Endothelial cell of umbilical vein (primary cell): Measurements from ENCODE around the gene WNK4. TPM values are rescaled to one million over a fixed set of nuclear protein-coding genes. Genes with fewer than 3 reads are reported as not detected.

Experiments used
- BruUV-seq: library from RNA; stranded (reverse); fragments of 400-500 nt; replicated peaks from 2 replicates; lab custom pipeline; 2021; lab: Mats Ljungman, UMichigan
- CTCF ChIA-PET: fragments of 300-600, 350-600 bp; sonication (Branson Sonifier 250); formaldehyde crosslinking; loops from one replicate; lab custom pipeline; 2021; ENCODE audit warnings: antibody characterized with exemption, inconsistent platforms; lab: Charles Lee
- POLR2A ChIA-PET: fragments of 300-600, 350-600 bp; sonication (Branson Sonifier 250); formaldehyde crosslinking; loops from one replicate; lab custom pipeline; 2021; ENCODE audit warnings: antibody characterized with exemption, inconsistent platforms; lab: Charles Lee
- DNase-seq: peaks from one replicate; pipeline ENCODE4 v3.0.0-alpha.2; 2011; ENCODE audit warnings: low read depth, low spot score
- FAIRE-seq: peaks from 2 replicates; lab custom pipeline; 2011; peaks lifted over from hg19 to GRCh38; lab: Jason Lieb, UNC
- H2AFZ ChIP-seq: 2 replicates; pipeline ENCODE4 v1.6.0; 2012; ENCODE audit warnings: low read depth, low read length, control low read depth, inconsistent platforms
- H3K27ac ChIP-seq: 2 replicates; pipeline ENCODE4 v1.5.1; 2011; ENCODE audit warnings: low read depth, mild to moderate bottlenecking, control low read depth, low read length, moderate library complexity; ENCODE audit not compliant: insufficient read depth
- H3K27me3 ChIP-seq, 2 experiments: 2 replicates each; pipeline versions ENCODE4 v1.6.0 to v1.6.1; 2011; ENCODE audit warnings: low read length in 2 of 2, mixed read lengths in 1 of 2; ENCODE audit not compliant: control insufficient read depth in 2 of 2, insufficient read depth in 2 of 2
- H3K36me3 ChIP-seq, 2 experiments: 2 replicates in 1 of 2; 3 replicates in 1 of 2; pipeline ENCODE4 v1.5.1; 2011; ENCODE audit warnings: low read length in 2 of 2, mild to moderate bottlenecking in 1 of 2, moderate library complexity in 1 of 2; ENCODE audit not compliant: control insufficient read depth in 2 of 2, insufficient read depth in 2 of 2; ENCODE audit errors: extremely low read depth in 1 of 2
- H3K4me1 ChIP-seq: 3 replicates; pipeline ENCODE4 v1.5.1; 2011; ENCODE audit warnings: mild to moderate bottlenecking, low read length; ENCODE audit not compliant: control insufficient read depth, insufficient read depth; ENCODE audit errors: extremely low read depth
- H3K4me2 ChIP-seq: 2 replicates; pipeline ENCODE4 v1.6.1; 2011; ENCODE audit warnings: low read length, control low read depth, mixed read lengths; ENCODE audit not compliant: insufficient read depth
- H3K4me3 ChIP-seq, 3 experiments: fragments of 200-600 bp in 1 of 3; sonication (generic), shearing (Covaris generic) in 1 of 3; replicated peaks in 1 of 3; 2 replicates each; pipeline ENCODE4 v1.5.1; 2011 to 2016; ENCODE audit warnings: control low read depth in 3 of 3, low read length in 3 of 3, mild to moderate bottlenecking in 2 of 3, inconsistent platforms in 1 of 3, low read depth in 1 of 3, moderate library complexity in 1 of 3; ENCODE audit not compliant: insufficient read depth in 1 of 3
- H3K79me2 ChIP-seq: 2 replicates; pipeline ENCODE4 v1.6.0; 2012; ENCODE audit warnings: low read length, inconsistent platforms; ENCODE audit not compliant: control insufficient read depth, insufficient read depth
- H3K9ac ChIP-seq: replicated peaks from 2 replicates; pipeline ENCODE3; 2011; ENCODE audit warnings: low read length, control low read depth; ENCODE audit not compliant: insufficient read depth; ENCODE audit errors: extremely low read depth
- H3K9me1 ChIP-seq: replicated peaks from 3 replicates; pipeline ENCODE4 v1.6.0; 2011; ENCODE audit warnings: mild to moderate bottlenecking, low read length; ENCODE audit not compliant: control insufficient read depth, insufficient read depth; ENCODE audit errors: extremely low read depth
- H3K9me3 ChIP-seq: replicated peaks from 2 replicates; pipeline ENCODE4 v1.5.1; 2012; ENCODE audit warnings: low read length, inconsistent platforms; ENCODE audit not compliant: control insufficient read depth, insufficient read depth
- H4K20me1 ChIP-seq: replicated peaks from 2 replicates; pipeline ENCODE3; 2011; ENCODE audit warnings: mild to moderate bottlenecking, low read length; ENCODE audit not compliant: control insufficient read depth, insufficient read depth; ENCODE audit errors: extremely low read depth
- EZH2 ChIP-seq: IDR thresholded peaks from 2 replicates; pipeline ENCODE4 v1.6.1; 2012; ENCODE audit warnings: borderline replicate concordance, low read depth, mild to moderate bottlenecking, moderate library complexity, low read length, inconsistent platforms; ENCODE audit not compliant: severe bottlenecking
- FOS ChIP-seq: IDR thresholded peaks from 2 replicates; pipeline ENCODE4 v1.6.1; 2011; ENCODE audit warnings: mild to moderate bottlenecking, low read length, moderate library complexity, borderline replicate concordance; ENCODE audit not compliant: insufficient read depth
- GATA2 ChIP-seq: IDR thresholded peaks from 2 replicates; pipeline ENCODE4 v1.7.0; 2011; ENCODE audit warnings: low read depth, mild to moderate bottlenecking, moderate library complexity, mixed read lengths, low read length; ENCODE audit not compliant: insufficient read length, insufficient read depth
- JUN ChIP-seq: IDR thresholded peaks from 2 replicates; pipeline ENCODE4 v1.6.1; 2011; ENCODE audit warnings: borderline replicate concordance, low read depth; ENCODE audit not compliant: insufficient read length, insufficient read depth
- MYC ChIP-seq: IDR thresholded peaks from one replicate; pipeline ENCODE4 v1.6.1; 2011; ENCODE audit warnings: mild to moderate bottlenecking, low read depth, low read length
- POLR2A ChIP-seq: IDR thresholded peaks from 2 replicates; pipeline ENCODE4 v1.6.1; 2012; ENCODE audit warnings: low read depth, mild to moderate bottlenecking, control low read depth, low read length
- POLR2AphosphoS5 ChIP-seq: IDR thresholded peaks from 2 replicates; pipeline ENCODE4 v1.6.1; 2012; ENCODE audit warnings: low read depth, mild to moderate bottlenecking, control low read depth, low read length, moderate library complexity; ENCODE audit not compliant: insufficient read depth
- dilution Hi-C: fragments of 300-500 bp; cut with MboI; formaldehyde crosslinking; loops from one replicate; pipeline ENCODE4 v1.15.0; 2019; ENCODE audit warnings: low sequenced_read_pairs; ENCODE audit not compliant: extremely low pct_ligation_motif_present
- intact Hi-C: fragments of 100-400 bp; cut with micrococcal nuclease; formaldehyde crosslinking; loops from one replicate; pipeline ENCODE4 v1.10.0; 2022
- polyA plus RNA-seq, 4 experiments: library from polyadenylated mRNA; depleted of rRNA in 3 of 4; stranded (reverse) in 3 of 4; unstranded in 1 of 4; fragments of >200 nt; gene quantifications; 2 replicates each; pipeline versions ENCODE4 v1.2.1 to v1.2.3, GENCODE V29; 2011 to 2012; ENCODE audit warnings: missing spikeins in 1 of 4
- total RNA-seq: library from RNA; stranded (reverse); gene quantifications from 2 replicates; pipeline ENCODE4 v1.2.3, GENCODE V29; 2021
- TF ChIP-seq, protein P1 (sequence below): IDR thresholded peaks from 2 replicates; pipeline ENCODE4 v1.6.1; 2011; ENCODE audit not compliant: insufficient read depth, insufficient read length
- TF ChIP-seq, protein P2 (sequence below), 2 donors: IDR thresholded peaks; 1 replicate in 1 of 2; 2 replicates in 1 of 2; pipeline ENCODE4 v1.5.1; 2011; ENCODE audit warnings: low read length in 2 of 2, mild to moderate bottlenecking in 2 of 2, moderate library complexity in 2 of 2, control low read depth in 1 of 2, inconsistent platforms in 1 of 2, low read depth in 1 of 2; ENCODE audit not compliant: insufficient read depth in 1 of 2; ENCODE audit errors: extremely low read depth in 1 of 2

The WNK4 gene
- total and polyA plus RNA-seq, 2 donors (not counting 3 experiments of a cell fraction or from before 2014, with no cell fraction given): 0.84 to 1.9 TPM

DNA sequence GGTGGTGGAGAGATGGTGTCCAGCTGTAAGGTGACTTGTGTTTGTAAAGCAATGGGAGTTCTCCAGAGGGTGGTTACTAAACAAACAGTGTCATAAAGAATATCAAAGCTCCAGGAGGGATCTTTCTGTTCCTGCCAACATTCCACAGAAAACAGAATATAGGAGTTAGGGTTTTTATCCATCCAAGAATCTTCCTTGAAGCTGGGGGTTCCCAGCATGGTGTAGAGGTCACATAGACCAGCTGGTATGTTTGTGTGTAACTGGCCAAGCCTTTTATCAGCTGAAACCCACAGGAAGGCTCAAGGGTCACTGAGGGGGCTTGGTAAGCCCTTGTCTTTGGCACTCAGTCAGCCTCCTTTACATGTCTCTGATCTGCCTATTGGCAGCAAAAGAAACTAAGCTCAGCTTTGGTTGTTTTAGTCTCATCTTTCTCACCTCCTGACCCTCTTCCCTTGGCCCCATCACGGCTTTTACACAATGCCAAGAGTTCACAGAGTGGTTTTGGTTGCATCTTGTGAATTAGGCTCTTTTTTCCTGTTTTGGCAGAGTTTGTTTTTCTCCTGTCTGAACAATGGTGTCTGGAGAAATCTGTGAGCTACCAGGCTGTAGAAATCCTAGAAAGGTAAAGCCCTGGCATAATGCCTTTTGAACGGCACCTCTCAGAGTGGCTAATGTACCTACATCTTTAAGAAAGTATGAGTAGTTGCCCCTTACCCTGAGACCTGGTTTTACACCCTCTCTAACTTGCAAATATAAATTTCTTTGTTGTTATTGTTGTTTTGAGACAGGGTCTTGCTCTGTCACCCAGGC is 22.9 kb downstream of the WNK4 start:
- no TSS peak for BruUV-seq
- POLR2A ChIA-PET: interaction anchor here (0.6 kb wide), 1 partner anchor 111 kb away, joined by 3 read pairs; no protein-coding TSS in a partner anchor

More for the DNA sequence above, 22.9 kb downstream of the WNK4 start:
- CTCF ChIA-PET: interaction anchor here (0.8 to 2.3 kb wide), 6 partner anchors 12 to 78 kb away, joined by 3 to 15 read pairs (median 6); partner anchors contain the start of gene BECN1
- Histone ChIP-seq H3K9me1 (no peaks in the 10 kb centered on the region), H3K9ac (no peak overlapping the region), H3K27ac (no peak overlapping the region), H3K36me3 (no peaks in the 10 kb centered on the region), H3K27me3 (no peaks in the 10 kb centered on the region), H3K9me3 (no peaks in the 10 kb centered on the region), H3K4me2 (no peak overlapping the region), H3K4me3 (no peak overlapping the region), H3K4me1 (no peaks in the 10 kb centered on the region), H4K20me1 (no peaks in the 10 kb centered on the region), H3K79me2 (no peaks in the 10 kb centered on the region), H2AFZ (no peak overlapping the region)
- TF ChIP-seq POLR2AphosphoS5: no peak
- no peak for TF ChIP-seq GATA2
- TF ChIP-seq, protein P1, sequence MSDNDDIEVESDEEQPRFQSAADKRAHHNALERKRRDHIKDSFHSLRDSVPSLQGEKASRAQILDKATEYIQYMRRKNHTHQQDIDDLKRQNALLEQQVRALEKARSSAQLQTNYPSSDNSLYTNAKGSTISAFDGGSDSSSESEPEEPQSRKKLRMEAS: no peak
- TF ChIP-seq POLR2A: no peak
- TF ChIP-seq JUN: no peak
- TF ChIP-seq FOS: no peak
- TF ChIP-seq, protein P2, sequence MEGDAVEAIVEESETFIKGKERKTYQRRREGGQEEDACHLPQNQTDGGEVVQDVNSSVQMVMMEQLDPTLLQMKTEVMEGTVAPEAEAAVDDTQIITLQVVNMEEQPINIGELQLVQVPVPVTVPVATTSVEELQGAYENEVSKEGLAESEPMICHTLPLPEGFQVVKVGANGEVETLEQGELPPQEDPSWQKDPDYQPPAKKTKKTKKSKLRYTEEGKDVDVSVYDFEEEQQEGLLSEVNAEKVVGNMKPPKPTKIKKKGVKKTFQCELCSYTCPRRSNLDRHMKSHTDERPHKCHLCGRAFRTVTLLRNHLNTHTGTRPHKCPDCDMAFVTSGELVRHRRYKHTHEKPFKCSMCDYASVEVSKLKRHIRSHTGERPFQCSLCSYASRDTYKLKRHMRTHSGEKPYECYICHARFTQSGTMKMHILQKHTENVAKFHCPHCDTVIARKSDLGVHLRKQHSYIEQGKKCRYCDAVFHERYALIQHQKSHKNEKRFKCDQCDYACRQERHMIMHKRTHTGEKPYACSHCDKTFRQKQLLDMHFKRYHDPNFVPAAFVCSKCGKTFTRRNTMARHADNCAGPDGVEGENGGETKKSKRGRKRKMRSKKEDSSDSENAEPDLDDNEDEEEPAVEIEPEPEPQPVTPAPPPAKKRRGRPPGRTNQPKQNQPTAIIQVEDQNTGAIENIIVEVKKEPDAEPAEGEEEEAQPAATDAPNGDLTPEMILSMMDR (IDR thresholded peaks at IDR 0.05; ENCODE audit: extremely low read depth in 1 of 2, insufficient read depth in 1 of 2, low read depth in 1 of 2, low read length in 2 of 2): no peak
- TF ChIP-seq EZH2: no peak
- TF ChIP-seq MYC: no peak
- dilution Hi-C loops: no loop called here
- no peak for FAIRE-seq
- DNase-seq: peak; percentile 36
- intact Hi-C loops: no loop called here
